Tibial nerve (tissue), 4 donors: ENCODE measurements around the gene SMIM24.

ENCODE experiments used
- EP300 ChIP-seq, 2 donors: sonication (generic); formaldehyde crosslinking; IDR thresholded peaks; one replicate each; pipeline ENCODE4 v1.6.1; 2017; ENCODE audit warnings: antibody characterized with exemption in 2 of 2, mild to moderate bottlenecking in 1 of 2
- POLR2A ChIP-seq, 2 donors: fragments of 450-650 bp; IDR thresholded peaks; one replicate each; pipeline ENCODE4 v1.6.1; 2017; ENCODE audit warnings: antibody characterized with exemption in 2 of 2, mild to moderate bottlenecking in 2 of 2, moderate library complexity in 2 of 2
- TF ChIP-seq, protein P1 (sequence below), 5 experiments: fragments of 200-600 bp in 3 of 5; fragments of 450-650 bp in 2 of 5; sonication (generic) in 3 of 5; IDR thresholded peaks; one replicate each; pipeline ENCODE4 v1.5.1; 2016 to 2019; ENCODE audit warnings: antibody characterized with exemption in 5 of 5, mild to moderate bottlenecking in 3 of 5, moderate library complexity in 2 of 5

DNA sequence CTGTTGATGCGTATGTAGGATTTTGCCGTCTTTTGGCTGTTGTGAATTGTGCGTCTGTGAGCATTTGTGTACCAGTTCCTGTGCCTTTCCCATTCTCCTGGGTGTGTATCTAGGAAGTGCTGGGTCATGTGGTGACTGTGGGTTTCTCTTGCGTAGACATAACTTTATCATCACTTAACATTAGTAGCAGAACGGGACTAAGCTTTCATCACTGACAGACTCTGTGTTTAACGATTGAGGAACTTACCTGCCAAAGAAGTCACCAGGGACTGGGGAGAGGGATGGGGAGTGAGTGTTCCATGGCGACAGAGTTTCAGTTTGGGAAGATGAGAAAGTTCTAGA, 40.8 kb upstream of the SMIM24 start:
- TF ChIP-seq, protein P1, sequence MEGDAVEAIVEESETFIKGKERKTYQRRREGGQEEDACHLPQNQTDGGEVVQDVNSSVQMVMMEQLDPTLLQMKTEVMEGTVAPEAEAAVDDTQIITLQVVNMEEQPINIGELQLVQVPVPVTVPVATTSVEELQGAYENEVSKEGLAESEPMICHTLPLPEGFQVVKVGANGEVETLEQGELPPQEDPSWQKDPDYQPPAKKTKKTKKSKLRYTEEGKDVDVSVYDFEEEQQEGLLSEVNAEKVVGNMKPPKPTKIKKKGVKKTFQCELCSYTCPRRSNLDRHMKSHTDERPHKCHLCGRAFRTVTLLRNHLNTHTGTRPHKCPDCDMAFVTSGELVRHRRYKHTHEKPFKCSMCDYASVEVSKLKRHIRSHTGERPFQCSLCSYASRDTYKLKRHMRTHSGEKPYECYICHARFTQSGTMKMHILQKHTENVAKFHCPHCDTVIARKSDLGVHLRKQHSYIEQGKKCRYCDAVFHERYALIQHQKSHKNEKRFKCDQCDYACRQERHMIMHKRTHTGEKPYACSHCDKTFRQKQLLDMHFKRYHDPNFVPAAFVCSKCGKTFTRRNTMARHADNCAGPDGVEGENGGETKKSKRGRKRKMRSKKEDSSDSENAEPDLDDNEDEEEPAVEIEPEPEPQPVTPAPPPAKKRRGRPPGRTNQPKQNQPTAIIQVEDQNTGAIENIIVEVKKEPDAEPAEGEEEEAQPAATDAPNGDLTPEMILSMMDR (IDR thresholded peaks at IDR 0.05), result no peak
- TF ChIP-seq EP300 (IDR thresholded peaks at IDR 0.05) (no peak), POLR2A (IDR thresholded peaks at IDR 0.05) (no peak)
